GM19238 (cell line): ENCODE data around the gene HEXA.
A peak's percentile ranks its signal among the peaks of the same experiment; 100 is the strongest.

ENCODE experiments used
- DNase-seq: peaks from one replicate; pipeline ENCODE4 v3.0.0; 2011; ENCODE audit warnings: low spot score; ENCODE audit not compliant: insufficient read length

The HEXA gene

GRCh38 chr15:72319985-72320671 is 55.7 kb downstream of the HEXA start, which contains the start of gene CELF6:
CELF6 (minus strand) TSS chr15:72320157; CDS start chr15:72319874, 283 bp downstream.
- peak; percentile 73 for DNase-seq

GRCh38 chr15:72319360-72319984 is 56.3 kb downstream of the HEXA start:
- no peak for DNase-seq

GRCh38 chr15:72318408-72318942 is 57.3 kb downstream of the HEXA start:
- no peak for DNase-seq

- no peak for DNase-seq
These were observed 60.0 kb downstream of the HEXA start for GRCh38 chr15:72315706-72316370.

- no peak for DNase-seq
These were observed 61.9 kb downstream of the HEXA start for GRCh38 chr15:72313881-72314280.

GRCh38 chr15:72313448-72313840 is 62.4 kb downstream of the HEXA start:
- DNase-seq: no peak

GRCh38 chr15:72312605-72313447 is 63.0 kb downstream of the HEXA start:
- DNase-seq: peak; percentile 78

- DNase-seq: no peak
These were observed 68.8 kb downstream of the HEXA start for GRCh38 chr15:72307026-72307425.

- DNase-seq: no peak
These were observed 69.5 kb downstream of the HEXA start for GRCh38 chr15:72306211-72306785.

- DNase-seq: no peak
These were observed 71.2 kb downstream of the HEXA start for GRCh38 chr15:72304596-72304995.

GRCh38 chr15:72302955-72303354 is 72.9 kb downstream of the HEXA start:
- no peak for DNase-seq
